Stimulated activated CD4-positive, alpha-beta T cell treated with anti-CD3 and anti-CD28 coated beads, Interleukin-12 subunit alpha, Interleukin-12 subunit beta, amount 100 ng/mL, for 4 hours (primary cell): ENCODE results near the gene MSANTD1.

Source experiments
- DNase-seq: peaks from one replicate; pipeline ENCODE4 v3.0.0-alpha.2; 2020

MSANTD1 gene

DNA sequence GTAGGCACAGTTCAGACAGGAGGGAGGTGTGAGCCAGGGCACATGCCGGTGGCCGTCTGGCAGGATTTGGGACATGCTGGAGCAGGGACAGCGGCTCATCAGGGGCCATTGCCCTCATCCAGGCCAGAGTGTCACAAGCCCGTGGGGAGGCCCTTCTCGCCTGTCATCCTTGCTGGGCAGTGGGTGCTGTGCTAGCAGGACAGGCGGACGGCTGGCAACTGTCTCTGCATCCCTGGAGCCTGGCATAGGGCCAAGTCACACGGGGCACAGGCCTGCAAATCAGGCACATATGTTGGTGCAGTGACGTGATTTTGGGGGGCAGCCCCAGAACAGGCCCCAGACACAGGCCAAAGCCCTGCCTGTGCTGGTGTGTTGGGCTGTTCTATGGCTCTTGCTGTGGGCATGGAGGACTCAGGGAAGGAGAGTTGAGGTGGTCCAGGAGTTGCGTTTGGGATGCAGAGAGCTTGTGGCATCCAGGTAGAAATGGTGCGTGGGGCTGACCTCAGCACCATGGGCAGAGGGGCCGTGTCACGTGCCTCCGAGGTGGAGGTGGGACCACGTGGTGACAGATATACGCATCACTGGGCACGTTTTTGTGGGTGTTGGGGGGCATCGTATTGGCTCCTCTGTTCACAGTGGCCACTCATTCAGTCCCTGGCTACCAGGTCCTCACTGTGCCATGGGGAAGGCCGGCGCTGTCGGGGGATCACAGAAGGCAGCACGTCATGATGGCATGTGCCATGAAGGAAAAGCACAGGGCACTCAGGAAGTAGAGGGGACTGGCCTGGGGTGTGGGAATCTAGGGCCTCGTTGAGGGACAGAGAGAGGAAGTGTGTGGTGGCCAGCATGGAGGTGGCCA is 14.6 kb upstream of the MSANTD1 start:
- no peak for DNase-seq

DNA sequence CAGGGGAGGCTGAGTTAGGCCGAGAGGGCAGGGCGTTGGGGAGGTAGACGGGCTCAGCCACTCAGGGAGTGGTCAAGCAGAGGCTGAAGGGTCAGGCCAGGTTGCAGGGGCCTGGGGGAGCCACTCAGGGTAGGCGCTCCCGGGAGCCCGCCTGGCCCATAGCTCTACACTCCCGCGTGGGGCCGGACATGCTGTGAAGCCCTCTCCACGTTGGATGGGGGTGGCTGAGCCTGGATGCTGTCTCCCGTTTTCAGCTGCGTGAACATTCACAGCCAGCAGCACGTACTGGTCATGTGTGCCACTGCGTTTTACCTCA is 14.0 kb upstream of the MSANTD1 start:
- DNase-seq, result no peak

DNA sequence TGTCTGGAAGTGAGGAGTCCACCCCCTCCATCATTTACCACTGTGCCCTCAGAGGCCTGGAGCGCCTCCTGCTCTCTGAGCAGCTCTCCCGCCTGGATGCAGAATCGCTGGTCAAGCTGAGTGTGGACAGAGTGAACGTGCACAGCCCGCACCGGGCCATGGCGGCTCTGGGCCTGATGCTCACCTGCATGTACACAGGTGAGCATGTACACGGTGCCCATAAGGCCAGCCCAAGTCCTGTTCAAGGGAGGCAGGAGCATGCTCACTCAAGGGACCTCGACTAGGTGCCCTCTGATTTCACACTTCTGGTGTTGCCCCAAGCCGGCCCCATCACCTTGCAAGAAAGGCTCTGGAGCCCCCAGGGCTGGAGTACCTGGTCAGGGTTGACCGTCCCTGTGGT is 13.4 kb upstream of the MSANTD1 start:
- no peak for DNase-seq

DNA sequence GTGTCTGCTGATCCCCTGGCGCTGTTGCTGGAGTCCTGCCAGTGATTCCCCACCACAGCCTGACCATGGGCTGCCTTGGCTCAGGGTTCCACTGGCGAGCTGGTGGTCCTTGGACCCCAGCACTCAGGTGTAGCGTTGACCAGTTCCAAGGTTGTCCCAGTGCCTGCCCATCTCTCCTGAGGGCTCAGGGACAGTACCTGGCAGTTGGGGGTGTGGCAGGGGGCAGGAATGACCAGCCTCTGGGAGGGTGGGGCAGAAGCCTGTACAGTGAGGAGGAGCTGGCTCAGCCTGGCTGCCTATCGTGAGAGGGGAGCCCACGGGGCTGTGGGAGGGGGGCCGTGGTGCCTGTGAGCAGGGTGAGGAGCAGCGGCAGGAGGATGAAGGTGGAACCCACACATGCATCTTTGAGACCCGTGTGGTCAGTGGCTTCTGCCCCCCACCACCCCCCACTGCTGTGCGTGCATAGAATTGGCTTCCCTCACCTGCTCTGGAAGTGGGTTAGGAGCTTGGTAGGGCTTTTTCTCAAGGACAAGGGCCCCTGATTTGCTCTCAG is 12.6 kb upstream of the MSANTD1 start:
- DNase-seq, result no peak

DNA sequence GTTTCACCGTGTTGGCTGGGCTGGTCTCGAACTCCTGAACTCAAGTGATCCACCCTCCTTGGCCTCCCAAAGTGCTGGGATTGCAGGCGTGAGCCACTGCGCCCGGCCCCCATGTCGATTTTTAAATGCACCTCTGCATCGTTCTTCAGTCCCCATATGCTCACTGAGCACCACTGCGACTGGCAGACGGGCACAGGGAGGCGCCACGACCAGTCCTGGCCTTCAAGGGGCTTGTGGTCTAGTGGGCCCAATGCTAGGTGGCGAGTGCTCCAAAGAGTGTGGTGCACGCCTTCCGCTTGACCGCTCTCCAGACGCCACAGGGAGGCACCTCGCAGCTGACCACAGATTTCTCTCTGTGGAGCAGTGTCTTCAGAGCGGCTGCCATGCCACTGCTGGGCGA is 11.7 kb upstream of the MSANTD1 start:
- no peak for DNase-seq

DNA sequence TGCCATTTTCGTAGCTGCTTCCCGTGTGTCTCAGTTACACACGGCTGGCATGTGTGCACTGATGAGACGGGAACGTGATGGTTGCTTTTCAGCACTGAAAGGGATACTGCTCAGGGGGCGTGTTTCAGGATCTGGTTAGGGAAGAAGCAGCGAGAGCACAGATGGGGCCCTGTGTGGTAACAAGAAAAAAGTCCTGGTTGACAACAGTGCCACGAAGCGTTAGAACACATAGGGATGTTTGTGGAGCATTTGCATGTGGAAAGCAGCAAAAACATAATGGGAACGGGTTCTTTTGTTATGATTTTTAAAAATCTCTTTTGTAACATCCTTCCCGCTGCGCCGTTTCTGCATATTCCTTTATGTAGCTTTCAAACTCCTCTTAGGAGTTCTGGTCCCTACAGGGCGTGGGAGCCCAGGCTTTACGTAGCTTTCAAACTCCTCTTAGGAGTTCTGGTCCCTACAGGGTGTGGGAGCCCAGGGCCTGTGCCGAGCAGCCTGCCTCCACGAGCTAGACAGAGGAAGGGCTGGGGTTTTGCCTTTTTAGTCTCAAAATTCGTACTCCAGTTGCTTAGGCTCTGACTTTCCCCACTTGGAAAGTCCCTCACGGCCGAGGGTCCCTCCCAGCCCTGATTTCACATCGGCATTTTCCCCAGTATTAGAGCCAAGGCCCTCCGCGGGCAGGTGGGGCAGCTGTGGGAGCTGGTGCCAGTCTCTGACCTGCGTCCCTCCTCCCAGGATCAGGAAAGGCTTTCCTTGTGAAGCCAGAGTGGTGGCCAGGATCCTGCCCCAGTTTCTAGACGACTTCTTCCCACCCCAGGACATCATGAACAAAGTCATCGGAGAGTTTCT is 11.0 kb upstream of the MSANTD1 start:
- no peak for DNase-seq

DNA sequence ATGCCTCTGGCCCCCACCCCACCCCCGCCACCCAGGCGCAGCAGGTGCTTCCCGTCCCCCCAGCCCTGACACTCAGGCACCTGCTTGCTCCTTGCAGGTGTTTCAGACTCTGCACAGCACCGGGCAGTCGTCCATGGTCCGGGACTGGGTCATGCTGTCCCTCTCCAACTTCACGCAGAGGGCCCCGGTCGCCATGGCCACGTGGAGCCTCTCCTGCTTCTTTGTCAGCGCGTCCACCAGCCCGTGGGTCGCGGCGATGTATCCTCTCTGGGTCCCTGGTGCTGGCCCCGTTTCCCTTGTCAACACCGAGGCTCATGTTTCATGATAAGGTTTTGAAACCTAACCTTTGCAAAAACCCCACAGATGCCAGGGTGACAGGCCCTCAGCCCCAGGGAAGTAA is 10.2 kb upstream of the MSANTD1 start:
- DNase-seq, result no peak

DNA sequence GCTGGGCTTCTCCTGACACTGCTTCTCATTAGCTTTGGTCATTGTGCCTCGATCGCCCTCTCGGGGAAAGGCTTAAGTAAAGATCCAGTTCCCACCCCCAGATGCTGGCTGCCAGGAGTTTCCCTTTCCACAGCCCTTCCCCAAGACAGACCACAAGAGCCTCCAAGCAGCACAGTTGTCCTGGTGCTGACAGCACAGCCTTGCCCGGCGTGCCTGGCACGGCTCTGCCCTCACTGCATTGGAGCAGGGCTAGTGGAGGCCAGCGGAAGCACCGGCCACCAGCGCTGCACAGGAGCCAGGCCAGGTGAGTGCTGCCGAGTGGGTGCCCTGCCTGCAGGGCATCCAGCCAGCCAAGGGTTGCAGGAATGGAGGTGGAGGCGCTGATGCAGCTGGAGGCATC is 9.7 kb upstream of the MSANTD1 start:
- DNase-seq, result no peak

DNA sequence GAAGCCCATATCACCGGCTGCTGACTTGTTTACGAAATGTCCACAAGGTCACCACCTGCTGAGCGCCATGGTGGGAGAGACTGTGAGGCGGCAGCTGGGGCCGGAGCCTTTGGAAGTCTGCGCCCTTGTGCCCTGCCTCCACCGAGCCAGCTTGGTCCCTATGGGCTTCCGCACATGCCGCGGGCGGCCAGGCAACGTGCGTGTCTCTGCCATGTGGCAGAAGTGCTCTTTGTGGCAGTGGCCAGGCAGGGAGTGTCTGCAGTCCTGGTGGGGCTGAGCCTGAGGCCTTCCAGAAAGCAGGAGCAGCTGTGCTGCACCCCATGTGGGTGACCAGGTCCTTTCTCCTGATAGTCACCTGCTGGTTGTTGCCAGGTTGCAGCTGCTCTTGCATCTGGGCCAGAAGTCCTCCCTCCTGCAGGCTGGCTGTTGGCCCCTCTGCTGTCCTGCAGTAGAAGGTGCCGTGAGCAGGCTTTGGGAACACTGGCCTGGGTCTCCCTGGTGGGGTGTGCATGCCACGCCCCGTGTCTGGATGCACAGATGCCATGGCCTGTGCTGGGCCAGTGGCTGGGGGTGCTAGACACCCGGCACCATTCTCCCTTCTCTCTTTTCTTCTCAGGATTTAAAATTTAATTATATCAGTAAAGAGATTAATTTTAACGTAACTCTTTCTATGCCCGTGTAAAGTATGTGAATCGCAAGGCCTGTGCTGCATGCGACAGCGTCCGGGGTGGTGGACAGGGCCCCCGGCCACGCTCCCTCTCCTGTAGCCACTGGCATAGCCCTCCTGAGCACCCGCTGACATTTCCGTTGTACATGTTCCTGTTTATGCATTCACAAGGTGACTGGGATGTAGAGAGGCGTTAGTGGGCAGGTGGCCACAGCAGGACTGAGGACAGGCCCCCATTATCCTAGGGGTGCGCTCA is 8.7 kb upstream of the MSANTD1 start:
- DNase-seq, result no peak

DNA sequence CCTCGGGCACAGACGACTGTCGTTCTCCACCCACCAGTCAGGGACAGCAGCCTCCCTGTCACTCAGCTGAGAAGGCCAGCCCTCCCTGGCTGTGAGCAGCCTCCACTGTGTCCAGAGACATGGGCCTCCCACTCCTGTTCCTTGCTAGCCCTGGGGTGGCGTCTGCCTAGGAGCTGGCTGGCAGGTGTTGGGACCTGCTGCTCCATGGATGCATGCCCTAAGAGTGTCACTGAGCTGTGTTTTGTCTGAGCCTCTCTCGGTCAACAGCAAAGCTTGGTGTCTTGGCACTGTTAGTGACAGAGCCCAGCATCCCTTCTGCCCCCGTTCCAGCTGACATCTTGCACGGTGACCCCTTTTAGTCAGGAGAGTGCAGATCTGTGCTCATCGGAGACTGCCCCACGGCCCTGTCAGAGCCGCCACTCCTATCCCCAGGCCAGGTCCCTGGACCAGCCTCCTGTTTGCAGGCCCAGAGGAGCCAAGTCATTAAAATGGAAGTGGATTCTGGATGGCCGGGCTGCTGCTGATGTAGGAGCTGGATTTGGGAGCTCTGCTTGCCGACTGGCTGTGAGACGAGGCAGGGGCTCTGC is 7.9 kb upstream of the MSANTD1 start:
- DNase-seq, result no peak

DNA sequence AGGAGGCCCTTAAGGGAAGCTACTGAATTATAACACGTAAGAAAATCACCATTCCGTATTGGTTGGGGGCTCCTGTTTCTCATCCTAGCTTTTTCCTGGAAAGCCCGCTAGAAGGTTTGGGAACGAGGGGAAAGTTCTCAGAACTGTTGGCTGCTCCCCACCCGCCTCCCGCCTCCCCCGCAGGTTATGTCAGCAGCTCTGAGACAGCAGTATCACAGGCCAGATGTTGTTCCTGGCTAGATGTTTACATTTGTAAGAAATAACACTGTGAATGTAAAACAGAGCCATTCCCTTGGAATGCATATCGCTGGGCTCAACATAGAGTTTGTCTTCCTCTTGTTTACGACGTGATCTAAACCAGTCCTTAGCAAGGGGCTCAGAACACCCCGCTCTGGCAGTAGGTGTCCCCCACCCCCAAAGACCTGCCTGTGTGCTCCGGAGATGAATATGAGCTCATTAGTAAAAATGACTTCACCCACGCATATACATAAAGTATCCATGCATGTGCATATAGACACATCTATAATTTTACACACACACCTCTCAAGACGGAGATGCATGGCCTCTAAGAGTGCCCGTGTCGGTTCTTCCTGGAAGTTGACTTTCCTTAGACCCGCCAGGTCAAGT is 6.9 kb upstream of the MSANTD1 start:
- DNase-seq, result no peak

DNA sequence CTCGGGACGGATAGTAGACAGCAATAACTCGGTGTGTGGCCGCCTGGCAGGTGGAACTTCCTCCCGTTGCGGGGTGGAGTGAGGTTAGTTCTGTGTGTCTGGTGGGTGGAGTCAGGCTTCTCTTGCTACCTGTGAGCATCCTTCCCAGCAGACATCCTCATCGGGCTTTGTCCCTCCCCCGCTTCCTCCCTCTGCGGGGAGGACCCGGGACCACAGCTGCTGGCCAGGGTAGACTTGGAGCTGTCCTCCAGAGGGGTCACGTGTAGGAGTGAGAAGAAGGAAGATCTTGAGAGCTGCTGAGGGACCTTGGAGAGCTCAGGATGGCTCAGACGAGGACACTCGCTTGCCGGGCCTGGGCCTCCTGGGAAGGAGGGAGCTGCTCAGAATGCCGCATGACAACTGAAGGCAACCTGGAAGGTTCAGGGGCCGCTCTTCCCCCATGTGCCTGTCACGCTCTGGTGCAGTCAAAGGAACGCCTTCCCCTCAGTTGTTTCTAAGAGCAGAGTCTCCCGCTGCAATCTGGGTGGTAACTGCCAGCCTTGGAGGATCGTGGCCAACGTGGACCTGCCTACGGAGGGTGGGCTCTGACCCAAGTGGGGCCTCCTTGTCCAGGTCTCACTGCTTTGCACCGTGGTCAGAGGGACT is 5.7 kb upstream of the MSANTD1 start:
- no peak for DNase-seq

DNA sequence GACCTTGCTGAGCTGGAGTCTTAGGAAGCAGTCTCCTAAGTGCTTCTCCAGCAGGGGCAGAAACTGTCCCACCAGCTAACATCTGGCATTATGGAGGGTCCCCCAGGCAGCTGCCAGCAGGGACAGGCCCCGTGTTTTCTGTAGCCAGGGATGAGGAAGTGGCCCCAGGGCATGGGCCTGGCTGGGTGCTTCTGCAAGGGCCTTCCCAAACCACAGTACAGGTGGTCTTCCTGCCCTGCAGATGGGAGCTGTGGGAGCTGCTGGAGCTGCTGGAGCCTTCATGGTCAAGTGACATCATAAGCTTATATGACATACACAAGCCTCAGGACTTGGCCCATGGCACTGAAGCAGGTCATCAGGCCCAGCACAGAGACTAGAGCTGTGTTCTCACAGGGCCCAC is 5.0 kb upstream of the MSANTD1 start:
- DNase-seq, result no peak

DNA sequence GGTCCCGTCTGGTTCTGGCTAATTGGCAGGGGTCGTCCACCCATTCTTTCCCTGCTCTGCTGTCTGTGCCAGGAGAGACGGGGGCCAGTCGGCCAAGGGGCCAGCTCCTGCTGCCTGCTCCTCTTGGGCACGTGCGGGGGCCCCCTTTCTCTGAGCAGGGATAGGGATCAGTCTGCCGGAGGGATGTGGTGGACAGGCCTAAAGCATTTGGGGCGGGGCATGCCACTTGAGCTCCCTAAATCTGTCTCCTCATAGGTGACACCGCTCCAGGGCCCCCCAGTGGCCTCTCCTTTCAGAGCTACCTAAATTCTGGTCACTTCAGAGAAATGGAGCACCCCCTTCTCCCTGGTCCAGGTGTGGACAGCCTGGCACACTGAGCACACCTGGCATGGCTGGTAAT is 4.2 kb upstream of the MSANTD1 start:
- no peak for DNase-seq

DNA sequence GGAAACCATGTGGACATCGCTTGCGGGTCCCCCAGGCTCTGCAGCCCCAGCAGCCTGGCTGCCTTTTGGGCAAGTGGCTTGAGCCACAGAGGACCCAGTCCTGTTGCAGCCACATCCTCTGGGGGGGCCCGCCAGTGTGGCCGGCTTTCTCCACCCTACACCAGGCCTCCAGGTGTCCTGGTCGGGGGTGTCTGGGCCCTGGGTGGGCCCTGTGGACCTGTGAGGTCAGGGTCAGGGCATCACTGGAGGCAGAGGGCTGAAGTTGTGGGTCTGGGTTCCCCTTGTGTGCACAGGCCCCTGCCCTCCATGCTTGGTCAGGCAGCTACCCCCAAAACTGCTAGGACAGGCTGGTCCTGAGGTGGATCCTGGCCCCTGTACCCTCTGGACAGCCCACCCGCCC is 3.3 kb upstream of the MSANTD1 start:
- no peak for DNase-seq

DNA sequence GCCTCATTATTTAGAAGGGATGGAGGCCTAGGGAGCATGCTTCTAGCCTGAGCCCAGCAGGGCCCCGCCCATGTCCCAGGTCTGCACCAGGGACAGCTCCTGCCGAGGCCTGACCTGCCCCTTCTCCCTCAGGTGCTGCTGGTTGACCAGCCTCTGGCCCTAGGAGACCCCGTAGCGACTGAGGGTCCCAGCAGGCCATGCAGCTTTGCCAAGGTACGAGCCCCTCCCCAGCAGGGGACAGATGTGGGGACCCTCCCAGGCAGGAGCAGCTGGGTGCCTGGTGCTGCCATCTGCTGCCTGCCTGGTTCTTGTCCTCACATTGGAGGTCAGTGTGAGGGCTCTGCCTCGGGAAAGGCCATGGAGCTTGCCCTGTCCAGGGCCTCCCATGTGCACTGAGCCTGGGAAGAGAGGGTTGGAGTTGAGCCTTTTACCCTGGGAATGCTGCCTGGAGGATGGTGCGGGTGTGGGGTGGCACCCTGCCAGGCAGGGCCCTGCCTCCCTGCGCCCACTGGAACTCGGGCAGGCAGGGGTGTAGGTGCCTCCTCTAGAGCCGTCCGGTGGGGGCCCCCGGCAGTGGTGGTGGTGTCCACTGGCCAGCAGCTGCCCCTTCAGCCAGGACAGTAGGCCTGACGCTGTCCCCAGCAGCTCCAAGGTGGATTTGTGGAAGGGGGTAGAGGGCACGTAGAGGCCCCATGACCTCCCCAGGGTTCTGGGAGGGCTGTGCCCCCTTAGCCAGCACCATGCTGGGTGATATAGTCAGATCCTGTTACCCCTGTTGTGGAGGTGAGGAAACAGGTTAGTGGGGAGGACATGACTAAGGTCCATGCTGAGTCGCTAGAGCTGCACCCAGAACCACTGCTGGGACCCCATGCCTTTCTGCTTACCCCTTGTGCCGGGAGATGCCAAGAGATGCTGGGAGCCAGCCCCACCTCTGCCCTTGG is 2.2 kb upstream of the MSANTD1 start:
- DNase-seq, result no peak

DNA sequence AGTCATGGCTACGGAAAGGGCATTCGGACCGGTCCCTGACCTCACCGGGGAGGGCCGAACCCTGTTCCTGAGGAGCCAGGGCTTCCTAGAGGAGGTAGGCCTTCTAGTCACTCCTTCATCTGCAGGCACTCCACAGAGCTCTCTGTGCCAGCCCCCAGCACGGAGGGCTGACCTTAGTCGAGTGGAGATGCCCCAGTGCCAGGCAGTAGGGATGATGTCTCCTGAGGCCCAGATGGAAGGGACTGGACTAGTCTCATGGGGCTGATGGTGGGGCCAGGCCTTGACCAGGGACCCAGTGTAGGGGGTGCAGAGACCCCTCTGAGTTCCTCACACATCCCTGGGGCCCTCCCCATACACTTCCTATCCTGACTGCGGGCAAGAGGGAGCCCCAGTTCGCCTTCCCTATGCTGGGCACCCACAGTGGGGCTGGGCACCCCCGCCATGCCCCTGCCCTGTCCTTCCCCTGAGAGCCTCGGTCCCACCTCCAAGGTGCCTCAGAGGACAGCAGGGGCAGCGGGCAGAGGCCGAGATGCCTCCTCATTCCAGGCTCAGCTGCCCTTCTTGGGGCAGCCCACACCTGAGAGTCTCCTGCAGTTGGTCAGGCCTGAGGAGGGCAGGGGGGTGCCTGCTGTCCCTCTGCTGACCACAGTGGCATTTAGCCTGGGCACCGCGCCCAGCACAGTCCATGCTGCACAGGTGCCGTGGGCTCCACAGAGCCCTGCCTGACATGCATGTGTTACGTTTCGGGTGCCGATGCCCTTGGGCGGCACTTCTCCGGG is 1.4 kb upstream of the MSANTD1 start:
- DNase-seq, result no peak

DNA sequence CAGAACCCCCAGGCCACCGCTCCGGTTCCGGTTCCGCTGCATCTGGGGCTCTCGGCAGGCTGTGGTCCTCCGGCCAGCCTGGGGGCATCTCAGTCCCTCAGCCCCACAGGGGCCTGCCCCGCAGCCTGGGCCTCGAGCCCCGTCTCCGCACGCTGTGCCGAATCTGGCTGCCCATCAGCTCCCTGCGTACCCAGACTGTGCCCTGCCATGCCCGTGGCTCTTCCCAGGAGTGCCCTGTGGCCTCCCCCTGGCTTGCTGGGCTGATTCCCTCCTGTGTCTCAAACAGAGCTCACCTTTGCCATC is 830 bp upstream of the MSANTD1 start:
- DNase-seq, result no peak

DNA sequence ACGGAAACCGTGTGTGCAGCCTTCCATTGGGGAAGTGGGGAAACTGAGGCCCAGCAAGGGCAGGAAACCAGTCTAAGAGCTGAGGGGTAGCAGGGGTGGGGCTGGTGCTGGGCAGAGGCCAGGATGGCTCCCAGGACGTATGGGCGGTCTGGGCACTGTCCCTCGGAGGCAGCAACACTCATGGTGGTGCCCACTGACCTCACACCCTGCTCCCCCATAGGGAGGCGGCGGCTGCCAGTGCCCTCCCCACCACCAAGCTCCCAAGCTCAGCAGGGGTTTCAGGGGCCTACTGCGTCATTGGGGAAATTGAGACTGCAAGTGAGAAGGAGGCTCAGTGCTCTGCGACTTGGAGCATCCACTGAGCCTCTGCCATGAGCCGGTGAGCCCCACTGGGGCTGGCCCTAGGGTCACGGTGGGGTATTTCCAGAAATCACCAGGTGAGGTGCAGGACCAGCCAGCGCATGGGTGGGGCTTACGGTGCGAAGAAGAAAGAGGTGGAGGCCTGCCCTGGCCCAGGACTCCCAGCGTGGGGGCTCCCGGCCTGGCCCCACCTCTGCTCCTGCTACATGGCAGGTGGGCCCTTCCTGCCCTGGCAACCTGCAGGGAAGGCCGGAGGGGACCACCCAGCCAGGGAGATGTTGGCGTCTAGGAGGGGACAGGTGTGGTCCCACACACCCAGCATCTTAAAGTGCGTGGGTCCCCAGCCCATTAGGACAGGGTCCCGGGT is 915 bp downstream of the MSANTD1 start:
- no peak for DNase-seq
